Fibroblast of skin of abdomen (primary cell): ENCODE data around the gene CERS1. TPM values are rescaled to one million over a fixed set of nuclear protein-coding genes. Genes with fewer than 3 reads are reported as not detected.
A peak's percentile ranks its signal among the peaks of the same experiment; 100 is the strongest.

Experiments
- DNase-seq: peaks from one replicate; pipeline ENCODE4 v3.0.0-alpha.2; 2013
- polyA plus RNA-seq, 2 experiments: library from polyadenylated mRNA; unstranded; fragments of 120-200 nt; gene quantifications; one replicate each; pipeline ENCODE4 v1.2.1, GENCODE V29; 2013; ENCODE audit not compliant: insufficient read length in 2 of 2

CERS1 gene
- 1.5 TPM for polyA plus RNA-seq (2013, experiment 1 of 2; ENCODE audit: insufficient read length)
- polyA plus RNA-seq (2013, experiment 2 of 2; ENCODE audit: insufficient read length), result 1.0 TPM

GRCh38 chr19:18895824-18896341 is at the start of gene CERS1:
Gene CERS1, minus strand, starts transcription at chr19:18896158. Its CDS starts 86 bp downstream, at chr19:18896072.
- no peak for DNase-seq

GRCh38 chr19:18945297-18945696 is 49.3 kb upstream of the CERS1 start:
- DNase-seq, result no peak

GRCh38 chr19:18943465-18943864 is 47.5 kb upstream of the CERS1 start:
- DNase-seq, result no peak

GRCh38 chr19:18942692-18943091 is 46.7 kb upstream of the CERS1 start:
- DNase-seq, result no peak

GRCh38 chr19:18941628-18942354 is 45.8 kb upstream of the CERS1 start:
- DNase-seq, result no peak

- DNase-seq, result peak; percentile 60
Observed at GRCh38 chr19:18940769-18941627, 45.0 kb upstream of the CERS1 start, which contains the start of gene HOMER3. Gene HOMER3, minus strand, starts transcription at chr19:18941217. Its CDS starts 2,235 bp downstream, at chr19:18938982.

- peak; percentile 49 for DNase-seq
Observed at GRCh38 chr19:18939922-18940768, 44.2 kb upstream of the CERS1 start.

GRCh38 chr19:18939163-18939562 is 43.2 kb upstream of the CERS1 start:
- DNase-seq, result no peak

- DNase-seq, result no peak
Observed at GRCh38 chr19:18933297-18933696, 37.3 kb upstream of the CERS1 start.

- DNase-seq, result peak; percentile 29
Observed at GRCh38 chr19:18932216-18932841, 36.4 kb upstream of the CERS1 start.

- no peak for DNase-seq
Observed at GRCh38 chr19:18931316-18932162, 35.6 kb upstream of the CERS1 start.

GRCh38 chr19:18929311-18929710 is 33.4 kb upstream of the CERS1 start:
- no peak for DNase-seq

- no peak for DNase-seq
Observed at GRCh38 chr19:18928018-18928805, 32.3 kb upstream of the CERS1 start.

GRCh38 chr19:18924684-18925213 is 28.8 kb upstream of the CERS1 start:
- no peak for DNase-seq

- no peak for DNase-seq
Observed at GRCh38 chr19:18922228-18922985, 26.4 kb upstream of the CERS1 start.

GRCh38 chr19:18921593-18921992 is 25.6 kb upstream of the CERS1 start:
- no peak for DNase-seq

GRCh38 chr19:18920400-18920799 is 24.4 kb upstream of the CERS1 start:
- DNase-seq, result no peak

- DNase-seq, result no peak
Observed at GRCh38 chr19:18919900-18920214, 23.9 kb upstream of the CERS1 start.
